Measurements from ENCODE around the gene EIF4A2. TPM values are rescaled to one million over a fixed set of nuclear protein-coding genes. Genes with fewer than 3 reads are reported as not detected.
"Not testable (repeated sequence)": the region's sequence is repeated elsewhere in the genome, so short reads cannot be mapped to it uniquely, and the experiment has no call there.

EIF4A2 gene
- total RNA-seq, 1 donor from 2014 or later, result 507 TPM

DNA sequence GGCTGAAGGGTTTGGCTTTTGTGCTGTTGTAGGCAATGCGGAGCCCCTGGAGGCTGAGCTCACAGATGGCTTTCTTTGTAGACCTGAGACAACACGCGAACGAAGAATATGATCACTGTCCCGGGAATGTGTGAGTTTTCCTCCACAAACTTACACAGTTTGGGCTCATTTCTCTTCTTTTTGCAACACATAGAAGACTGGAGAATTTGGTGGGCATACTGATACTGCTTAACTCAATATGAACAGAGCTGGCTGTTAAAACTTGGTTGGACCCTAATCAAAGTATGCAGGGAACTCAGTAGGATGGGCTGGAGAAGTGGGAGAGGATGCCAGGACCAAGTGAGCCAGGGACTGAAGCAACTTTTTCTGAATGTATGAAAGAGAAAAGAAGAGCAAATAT lies 35.1 kb downstream of the EIF4A2 start:
- Mint-ChIP-seq H3K9me3 (no peaks in the 10 kb centered on the region), H3K4me1 (peaks cover 15% of the 10 kb centered on the region), H3K36me3 (ENCODE audit: low read depth) (no peaks in the 10 kb centered on the region), H3K4me3 (no peak overlapping the region), H3K27me3 (no peaks in the 10 kb centered on the region), H3K27ac (no peak overlapping the region)
- intact Hi-C loops (cut with micrococcal nuclease), result no loop called here
- no peak for DNase-seq

DNA sequence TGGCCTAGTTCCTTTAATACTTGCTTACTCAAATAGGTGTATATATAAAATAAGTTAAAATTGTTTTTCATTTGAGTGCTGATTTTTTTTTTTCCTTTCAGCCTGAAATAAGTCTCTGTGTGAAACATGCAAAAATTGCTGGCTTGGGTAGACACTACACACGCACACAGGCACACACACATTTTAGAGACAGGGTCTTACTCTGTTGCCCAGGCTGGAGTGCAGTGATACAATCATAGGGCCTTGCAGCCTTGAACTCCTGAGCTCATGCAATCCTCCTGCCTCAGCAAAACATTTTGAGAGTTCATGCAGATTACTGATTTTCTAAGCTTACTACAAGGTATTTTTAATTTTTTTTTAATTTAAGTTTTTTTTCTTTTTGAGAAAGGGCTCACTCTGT lies 35.6 kb downstream of the EIF4A2 start:
- no peak overlapping the region for H3K27ac Mint-ChIP-seq

DNA sequence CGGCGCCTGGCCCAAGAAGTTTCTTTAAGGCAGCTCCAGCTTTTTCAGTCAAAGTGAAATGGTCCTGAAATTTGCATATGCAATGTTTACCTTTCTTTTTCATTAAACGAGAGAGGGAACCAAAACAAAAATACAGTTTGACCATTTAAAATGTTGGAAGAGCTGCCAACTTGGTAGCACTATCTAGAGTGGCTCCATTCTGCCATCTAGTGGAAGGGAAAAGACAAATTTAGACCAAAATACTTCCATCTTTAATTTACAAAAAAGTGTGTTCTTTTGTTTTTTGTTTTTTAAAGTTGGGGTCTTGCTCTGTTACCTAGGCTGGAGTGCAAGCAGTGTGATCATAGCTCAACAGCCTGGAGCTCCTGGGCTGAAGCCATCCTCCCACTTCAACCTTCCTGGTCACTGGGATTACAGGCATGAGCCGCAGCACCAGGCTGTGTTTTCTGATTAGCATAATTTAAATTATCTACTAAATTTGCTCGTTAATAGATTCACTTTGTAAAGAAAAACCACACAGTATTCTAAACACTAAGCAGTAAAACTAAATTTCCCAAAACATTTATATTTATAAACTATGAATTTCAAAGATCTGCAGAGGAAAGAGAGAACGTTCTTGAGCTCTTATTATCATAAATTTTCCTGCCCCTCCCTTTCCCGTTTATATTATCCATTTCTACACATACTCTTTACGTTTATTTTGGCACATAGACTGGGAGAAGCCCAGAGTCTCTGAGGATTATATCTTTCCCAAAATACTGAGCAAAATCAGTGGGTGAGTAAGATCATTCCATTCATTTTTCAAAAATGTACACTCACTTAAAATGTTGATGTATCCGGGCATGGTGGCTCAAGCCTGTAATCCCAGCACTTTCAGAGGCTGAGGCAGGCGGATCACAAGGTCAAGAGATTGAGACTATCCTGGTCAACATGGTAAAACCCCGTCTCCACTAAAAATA lies 38.3 kb downstream of the EIF4A2 start:
- intact Hi-C loops (cut with micrococcal nuclease), result loop anchor here (1.0 to 10.0 kb wide), 2 partner anchors 204 to 837 kb away; no protein-coding TSS in a partner anchor
- Mint-ChIP-seq H3K36me3 (ENCODE audit: low read depth) (peaks cover 5% of the 10 kb centered on the region), H3K4me1 (peaks cover 21% of the 10 kb centered on the region), H3K4me3 (no peak overlapping the region), H3K27me3 (peaks cover 8% of the 10 kb centered on the region), H3K9me3 (no peaks in the 10 kb centered on the region), H3K27ac (no peak overlapping the region)
- peak; percentile 77 for DNase-seq

More for the DNA sequence above, 35.6 kb downstream of the EIF4A2 start:
- Mint-ChIP-seq H3K27me3 (peaks cover 1% of the 10 kb centered on the region), H3K9me3 (no peaks in the 10 kb centered on the region), H3K36me3 (ENCODE audit: low read depth) (no peaks in the 10 kb centered on the region), H3K4me3 (no peak overlapping the region), H3K4me1 (peaks cover 16% of the 10 kb centered on the region)
- DNase-seq, result no peak
- intact Hi-C loops (cut with micrococcal nuclease), result no loop called here

DNA sequence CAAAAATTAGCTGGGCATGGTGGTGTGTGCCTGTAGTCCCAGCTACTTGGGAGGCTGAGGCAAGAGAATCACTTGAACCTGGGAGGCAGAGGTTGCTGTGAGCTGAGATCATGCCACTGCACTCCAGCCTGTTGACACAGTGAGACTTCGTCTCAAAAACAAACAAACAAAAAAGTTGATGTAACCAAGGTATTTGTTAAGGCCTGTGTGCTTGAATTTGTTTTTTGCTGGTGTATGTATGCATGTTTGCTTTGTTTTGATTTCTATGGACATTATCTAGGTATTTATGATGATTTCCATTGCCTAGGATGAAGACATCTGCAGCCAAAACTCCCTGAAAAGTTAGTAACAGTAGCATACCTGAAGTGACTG lies 39.0 kb downstream of the EIF4A2 start:
- H3K4me3 Mint-ChIP-seq; H3K9me3 Mint-ChIP-seq; H3K36me3 Mint-ChIP-seq (ENCODE audit: low read depth); H3K27me3 Mint-ChIP-seq; H3K27ac Mint-ChIP-seq; DNase-seq: not testable (repeated sequence)
- intact Hi-C loops (cut with micrococcal nuclease), result loop anchor here (10.0 kb wide), 1 partner anchor 838 kb away; no protein-coding TSS in a partner anchor
- H3K4me1 Mint-ChIP-seq, result peaks cover 21% of the 10 kb centered on the region

DNA sequence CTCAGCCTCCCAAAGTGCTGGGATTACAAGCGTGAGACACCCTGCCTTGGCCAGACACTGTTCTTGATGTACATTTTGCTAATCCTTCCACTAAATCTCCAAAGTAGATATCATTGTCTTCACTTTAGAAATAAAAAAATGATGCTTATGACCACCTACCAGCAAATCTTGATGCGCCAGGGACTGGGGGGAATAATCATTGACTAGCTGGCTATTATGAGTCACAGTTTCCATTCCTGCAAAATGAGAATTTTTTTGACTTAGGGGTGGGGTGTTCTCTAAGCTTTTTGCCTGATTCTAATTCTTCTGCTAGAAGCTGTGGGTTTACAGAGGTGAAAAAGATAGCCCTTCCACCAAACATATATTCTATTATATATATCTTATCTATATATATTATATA lies 40.0 kb downstream of the EIF4A2 start:
- Mint-ChIP-seq H3K27me3 (peaks cover 12% of the 10 kb centered on the region), H3K9me3 (no peaks in the 10 kb centered on the region), H3K36me3 (ENCODE audit: low read depth) (peaks cover 5% of the 10 kb centered on the region), H3K27ac (no peak overlapping the region), H3K4me1 (peaks cover 24% of the 10 kb centered on the region), H3K4me3 (no peak overlapping the region)
- no peak for DNase-seq
- intact Hi-C loops (cut with micrococcal nuclease), result loop anchor here (10.0 kb wide), 1 partner anchor 839 kb away; no protein-coding TSS in a partner anchor

DNA sequence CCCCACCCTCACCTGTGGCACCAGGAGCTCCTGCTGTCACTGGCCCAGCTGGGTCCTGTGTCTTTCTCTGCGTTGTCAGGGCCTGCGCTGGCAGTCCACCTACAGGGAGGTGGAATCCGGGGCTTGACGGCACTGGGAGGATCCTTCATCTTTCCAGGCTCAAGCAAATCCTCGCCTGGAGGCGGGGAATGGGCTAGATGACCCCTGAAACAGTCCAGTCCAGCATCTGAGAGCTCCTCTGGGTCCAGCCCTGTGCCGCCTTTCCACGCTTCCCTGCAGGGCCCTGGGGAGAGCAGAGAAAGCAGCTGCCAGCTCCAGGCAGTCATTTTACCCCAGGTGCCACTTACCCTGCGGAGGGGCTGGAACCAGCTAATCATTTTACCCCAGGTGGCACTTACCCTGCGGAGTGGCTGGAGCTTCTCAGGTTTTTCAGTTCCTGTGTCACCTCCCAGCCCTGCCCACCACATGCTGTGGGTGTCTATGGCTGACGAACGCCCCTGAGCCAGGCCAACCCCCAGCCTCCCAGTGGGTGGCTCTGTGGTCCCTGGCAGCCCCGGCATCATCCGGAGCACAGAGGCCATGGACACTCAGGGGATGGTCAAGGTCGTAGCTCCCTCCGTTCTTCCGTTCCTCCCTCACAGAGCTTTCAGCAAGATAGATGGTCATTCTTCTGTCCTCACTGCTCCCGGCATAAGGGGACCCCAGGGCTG lies 41.2 kb downstream of the EIF4A2 start:
- Mint-ChIP-seq H3K4me1 (peaks cover 24% of the 10 kb centered on the region), H3K36me3 (ENCODE audit: low read depth) (peaks cover 5% of the 10 kb centered on the region), H3K9me3 (no peaks in the 10 kb centered on the region), H3K27ac (no peak overlapping the region), H3K4me3 (peak overlapping the region; percentile 98), H3K27me3 (peaks cover 22% of the 10 kb centered on the region)
- intact Hi-C loops (cut with micrococcal nuclease), result loop anchor here (5.0 to 10.0 kb wide), 2 partner anchors 252 to 840 kb away; partner anchors contain the start of gene DNAJB11
- DNase-seq, result no peak

DNA sequence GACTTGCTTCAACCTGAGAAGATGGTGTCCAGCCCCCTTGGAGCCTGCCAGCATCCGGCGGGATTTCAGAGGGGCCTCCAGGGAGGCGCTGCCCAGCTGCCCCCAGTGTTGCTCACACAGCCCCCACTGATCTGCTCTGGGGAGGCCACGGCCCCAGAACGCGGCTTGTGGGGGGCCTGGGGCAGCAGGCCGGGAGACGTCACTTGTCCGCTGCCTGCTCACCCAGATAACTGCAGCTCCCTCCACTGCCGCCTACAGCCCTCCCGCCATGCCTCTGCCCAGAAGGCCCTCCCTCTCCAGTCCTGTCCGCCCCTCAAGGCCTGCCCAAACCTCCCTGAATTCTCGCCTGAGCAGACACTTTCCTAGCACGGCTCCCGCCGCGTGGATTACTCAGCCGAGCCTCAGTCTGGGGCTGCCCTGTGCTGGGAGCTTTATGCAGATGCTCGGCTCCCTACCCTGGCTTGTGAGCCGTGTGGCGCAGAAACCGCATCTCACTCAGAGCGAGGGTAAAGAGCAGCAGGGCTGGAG lies 42.0 kb downstream of the EIF4A2 start:
- H3K4me3 Mint-ChIP-seq, result peak overlapping the region; percentile 98
- peaks cover 24% of the 10 kb centered on the region for H3K4me1 Mint-ChIP-seq
- peaks cover 5% of the 10 kb centered on the region for H3K36me3 Mint-ChIP-seq (ENCODE audit: low read depth)
- H3K9me3 Mint-ChIP-seq, result no peaks in the 10 kb centered on the region
- intact Hi-C loops (cut with micrococcal nuclease), result loop anchor here (5.0 to 10.0 kb wide), 2 partner anchors 253 to 841 kb away; partner anchors contain the start of gene DNAJB11
- peak; percentile 75 for DNase-seq
- peaks cover 28% of the 10 kb centered on the region for H3K27me3 Mint-ChIP-seq
- H3K27ac Mint-ChIP-seq, result peak overlapping the region; percentile 90

DNA sequence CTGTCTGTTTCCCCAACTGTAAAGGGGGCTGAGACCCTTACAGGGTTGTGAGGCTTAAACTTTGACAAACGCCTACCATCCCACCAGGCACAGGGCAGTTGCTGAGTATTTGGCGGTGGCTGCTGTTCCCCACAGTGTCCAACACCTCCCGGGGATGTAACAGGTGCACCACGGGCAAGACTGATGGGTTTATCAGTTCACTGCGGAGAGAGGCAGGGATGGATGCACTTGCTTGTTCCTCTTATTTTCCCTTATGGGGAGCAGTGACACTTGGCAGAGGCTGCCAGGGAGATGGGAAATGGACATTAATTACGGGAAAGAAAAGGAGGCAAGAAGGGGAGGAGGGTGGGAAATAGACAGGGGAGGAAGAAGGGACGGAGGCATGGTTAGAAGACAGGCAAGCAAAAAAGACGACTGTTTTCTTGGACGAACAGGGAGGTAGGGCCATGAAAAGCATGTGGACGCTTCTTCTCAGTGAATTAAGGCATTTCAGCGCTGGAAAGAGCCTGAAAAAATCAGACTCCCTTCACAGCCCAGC lies 42.6 kb downstream of the EIF4A2 start:
- H3K27me3 Mint-ChIP-seq, result peaks cover 34% of the 10 kb centered on the region
- H3K4me3 Mint-ChIP-seq, result peak overlapping the region; percentile 98
- no peak for DNase-seq
- intact Hi-C loops (cut with micrococcal nuclease), result loop anchor here (1.0 to 10.0 kb wide), 5 partner anchors 20 to 841 kb away; partner anchors contain the start of genes DNAJB11, EIF4A2, RFC4 and RPL39L
- H3K4me1 Mint-ChIP-seq, result peaks cover 24% of the 10 kb centered on the region
- H3K9me3 Mint-ChIP-seq, result no peaks in the 10 kb centered on the region
- H3K36me3 Mint-ChIP-seq (ENCODE audit: low read depth), result peaks cover 5% of the 10 kb centered on the region
- peak overlapping the region; percentile 90 for H3K27ac Mint-ChIP-seq

DNA sequence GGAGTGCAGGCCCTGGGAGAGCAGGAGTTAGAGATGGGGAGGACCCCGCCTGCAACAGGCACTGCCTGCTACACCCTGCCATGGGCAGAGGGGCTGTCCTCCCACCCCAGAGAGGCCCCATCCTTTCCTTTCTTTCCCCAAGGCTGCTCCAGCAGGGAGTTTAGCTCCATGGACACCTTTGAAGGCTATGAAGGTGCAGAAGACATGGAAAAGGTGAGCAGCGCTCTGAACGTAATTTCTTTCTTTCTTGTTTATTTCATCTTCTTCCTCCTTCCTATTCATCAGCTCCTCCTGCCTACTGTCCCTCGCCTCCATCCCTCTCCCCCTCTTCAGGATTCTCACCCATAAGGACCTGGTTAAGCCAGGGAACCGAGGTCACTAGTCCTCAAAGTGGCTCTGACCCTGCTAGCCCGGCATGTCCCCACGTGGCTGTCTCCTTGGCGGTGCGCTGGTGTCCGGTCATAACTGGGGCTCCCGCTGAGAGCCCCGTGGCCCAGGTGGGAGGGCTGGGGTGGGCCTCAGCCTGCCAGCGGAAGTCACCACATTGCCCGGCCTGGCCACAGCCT lies 43.1 kb downstream of the EIF4A2 start:
- Mint-ChIP-seq H3K27me3 (peaks cover 38% of the 10 kb centered on the region), H3K9me3 (no peaks in the 10 kb centered on the region), H3K27ac (peak overlapping the region; percentile 90), H3K4me1 (peaks cover 24% of the 10 kb centered on the region), H3K36me3 (ENCODE audit: low read depth) (peaks cover 5% of the 10 kb centered on the region), H3K4me3 (peak overlapping the region; percentile 98)
- DNase-seq, result peak; percentile 69
- intact Hi-C loops (cut with micrococcal nuclease), result loop anchor here (1.0 to 10.0 kb wide), 5 partner anchors 20 to 842 kb away; partner anchors contain the start of genes DNAJB11, EIF4A2, RFC4 and RPL39L

DNA sequence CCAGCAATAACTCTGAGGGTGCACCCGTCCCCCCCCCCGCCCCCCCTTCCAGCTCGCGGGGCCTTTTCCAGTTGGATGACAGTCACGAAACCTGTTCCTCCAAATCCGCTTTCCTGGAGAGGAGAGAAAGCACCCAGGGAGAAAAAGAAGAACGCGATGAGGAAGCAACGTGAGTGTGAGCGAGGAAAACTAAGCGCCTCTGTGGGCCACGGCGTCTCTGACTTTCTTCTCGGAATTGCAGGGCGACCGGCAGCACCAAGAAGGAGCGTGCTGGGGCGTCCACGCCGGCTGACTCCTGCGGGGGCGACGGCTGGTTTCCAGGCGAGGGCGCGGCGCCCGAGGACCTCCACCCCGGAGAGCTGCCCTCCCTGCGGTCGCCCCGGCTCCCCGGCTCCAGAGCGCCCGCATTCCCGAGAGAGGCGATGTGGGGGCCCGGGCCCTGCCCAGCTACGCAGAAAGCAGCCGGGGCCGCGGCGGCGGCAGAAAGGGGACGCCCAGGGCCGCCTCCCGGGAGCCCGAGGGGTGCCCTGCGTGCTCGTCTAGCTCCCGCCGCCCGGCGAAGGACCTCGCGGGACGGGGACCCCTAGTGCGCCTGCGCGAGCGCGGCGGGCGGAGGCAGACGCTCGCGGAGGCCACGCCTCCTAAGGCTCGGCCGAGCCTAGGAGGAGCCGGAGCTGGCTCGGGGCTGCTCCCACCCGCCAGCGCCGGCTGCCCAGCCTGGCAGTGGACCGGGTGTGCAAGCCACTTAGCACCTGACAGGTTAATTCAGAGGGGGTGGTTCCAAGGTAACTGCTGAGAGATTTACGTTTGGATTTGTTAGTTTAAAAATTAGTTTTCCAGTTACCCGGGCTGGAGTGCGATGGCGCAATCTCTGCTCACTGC lies 43.8 kb downstream of the EIF4A2 start:
- peaks cover 22% of the 10 kb centered on the region for H3K4me1 Mint-ChIP-seq
- peak; percentile 97 for DNase-seq
- peak overlapping the region; percentile 90 for H3K27ac Mint-ChIP-seq
- no peaks in the 10 kb centered on the region for H3K9me3 Mint-ChIP-seq
- peaks cover 45% of the 10 kb centered on the region for H3K27me3 Mint-ChIP-seq
- peak overlapping the region; percentile 98 for H3K4me3 Mint-ChIP-seq
- H3K36me3 Mint-ChIP-seq (ENCODE audit: low read depth), result peaks cover 5% of the 10 kb centered on the region
- intact Hi-C loops (cut with micrococcal nuclease), result loop anchor here (1.0 to 10.0 kb wide), 6 partner anchors 21 to 842 kb away; partner anchors contain the start of genes DNAJB11, EIF4A2, RFC4 and RPL39L

DNA sequence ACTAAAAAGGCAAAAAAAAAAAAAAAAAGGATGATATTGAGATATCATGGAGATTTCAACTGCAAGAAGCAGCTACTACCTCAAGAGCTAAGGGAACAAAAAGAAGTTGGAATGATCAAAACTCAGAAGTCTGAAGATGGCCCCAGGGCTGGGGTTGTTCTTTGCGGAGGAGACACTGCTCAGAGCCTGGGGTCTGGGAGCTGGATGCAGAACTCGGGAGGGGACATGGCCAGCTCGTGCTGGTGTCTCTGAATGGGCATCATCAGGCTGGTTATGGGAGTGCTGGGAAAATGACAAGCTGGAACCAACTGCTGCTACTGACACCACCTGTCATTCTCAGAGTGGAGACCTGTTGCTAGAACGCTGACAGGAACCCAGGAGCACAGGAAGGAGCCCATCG lies 45.0 kb downstream of the EIF4A2 start:
- Mint-ChIP-seq H3K9me3 (no peaks in the 10 kb centered on the region), H3K27ac (no peak overlapping the region), H3K27me3 (peaks cover 56% of the 10 kb centered on the region), H3K4me1 (peaks cover 22% of the 10 kb centered on the region), H3K36me3 (ENCODE audit: low read depth) (peaks cover 5% of the 10 kb centered on the region), H3K4me3 (peak overlapping the region; percentile 18)
- intact Hi-C loops (cut with micrococcal nuclease), result loop anchor here (5.0 to 10.0 kb wide), 2 partner anchors 256 to 844 kb away; partner anchors contain the start of gene DNAJB11
- DNase-seq, result no peak

DNA sequence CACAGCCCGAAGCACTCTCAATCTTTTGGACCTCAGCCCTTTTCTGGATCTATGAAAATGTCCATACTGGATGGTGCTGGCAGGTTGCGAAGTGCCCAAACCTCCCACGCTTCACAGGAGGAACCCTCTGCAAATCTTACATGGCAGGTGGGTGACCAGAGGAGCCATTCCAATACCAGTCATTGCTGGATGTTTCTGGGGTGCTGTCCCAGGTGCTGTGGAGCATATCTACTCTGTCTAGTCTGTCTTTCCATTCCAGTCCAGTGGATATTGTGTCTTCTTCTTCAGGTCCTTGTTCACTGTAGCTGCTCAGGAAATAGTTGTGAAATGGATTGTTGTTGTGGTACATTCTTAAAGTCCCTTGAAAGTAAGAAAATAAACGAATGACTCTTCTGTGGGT lies 48.4 kb downstream of the EIF4A2 start:
- no peaks in the 10 kb centered on the region for H3K9me3 Mint-ChIP-seq
- peaks cover 3% of the 10 kb centered on the region for H3K4me1 Mint-ChIP-seq
- intact Hi-C loops (cut with micrococcal nuclease), result no loop called here

More for the DNA sequence above, 48.4 kb downstream of the EIF4A2 start:
- no peak for DNase-seq
- Mint-ChIP-seq H3K27me3 (peaks cover 66% of the 10 kb centered on the region), H3K4me3 (no peak overlapping the region), H3K36me3 (ENCODE audit: low read depth) (no peaks in the 10 kb centered on the region), H3K27ac (no peak overlapping the region)

Measured in activated CD4-positive, alpha-beta T cell treated with anti-CD3 and anti-CD28 coated beads, Interleukin-2, amount 10 ng/mL, durations not matched to agents 24 days and 14 days (primary cell).